Right ventricle myocardium superior (tissue), 1 donor: ENCODE results near the gene GPC6. TPM values are rescaled to one million over a fixed set of nuclear protein-coding genes. Genes with fewer than 3 reads are reported as not detected.

Source experiments
- ATAC-seq: fragments of 200-7000 bp; cut with Tn5 transposase; one replicate; pipeline ENCODE4 v1.9.1; 2020; ENCODE audit warnings: mild to moderate bottlenecking; ENCODE audit not compliant: poor library complexity
- DNase-seq: peaks from one replicate; pipeline ENCODE4 v3.0.0-alpha.2; 2020
- intact Hi-C: fragments of 100-400 bp; cut with DNase I; formaldehyde crosslinking; loops from one replicate; pipeline ENCODE4 v1.11.2; 2022
- total RNA-seq: library from RNA; stranded (reverse); fragmentation: NEBNext Ultra II Directional; extraction: Animal tissue kit (Norgen Biotek cat#: 25700); gene quantifications from one replicate; pipeline ENCODE4 v1.2.1, GENCODE V29; 2021
- donor health status: DM: no; HTN: yes; CAD: no; lungs with severe emphysema.

Gene GPC6
- total RNA-seq, 1 donor from 2014 or later: 3.3 TPM

DNA sequence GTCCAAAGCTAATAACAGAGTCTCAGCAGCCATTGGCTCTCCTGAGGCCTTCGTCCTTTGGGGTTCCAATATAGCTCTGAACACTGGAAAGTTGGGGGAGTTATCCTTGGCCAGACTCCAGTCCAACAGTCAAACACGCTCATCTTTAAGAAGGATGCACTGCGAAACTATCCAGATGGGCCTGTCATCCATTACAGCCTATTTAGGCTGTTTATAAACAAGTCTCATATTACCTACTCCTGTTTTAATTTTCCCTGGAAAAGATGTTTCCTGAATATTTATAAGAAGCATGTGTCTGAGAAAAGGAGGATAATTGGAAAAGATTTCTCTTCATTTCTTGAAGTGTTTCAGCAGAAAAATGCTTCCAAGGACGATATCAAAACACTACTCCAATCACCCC, 1082.2 kb downstream of the GPC6 start:
- intact Hi-C loops: no loop called here
- ATAC-seq (no peak), DNase-seq (no peak)

DNA sequence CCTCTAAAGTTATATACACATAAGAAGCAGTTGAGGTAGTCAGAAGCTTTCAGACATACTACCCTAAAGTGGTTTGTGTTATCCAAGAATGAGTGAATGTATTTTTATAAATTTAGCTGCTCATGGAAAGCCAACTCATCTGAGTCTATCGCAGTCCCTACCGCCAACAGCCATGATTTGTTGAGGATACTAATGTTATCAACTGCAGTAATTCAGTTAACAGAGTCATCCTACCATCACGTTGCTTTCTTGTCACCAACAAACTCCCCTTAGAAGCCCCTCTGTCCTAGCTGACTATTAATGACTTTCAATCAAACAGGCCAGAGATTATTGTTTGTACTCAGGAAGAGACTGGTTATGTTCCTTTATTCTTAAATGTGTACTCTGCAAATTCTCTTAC, 1083.0 kb downstream of the GPC6 start:
- DNase-seq (no peak), ATAC-seq (no peak)
- intact Hi-C loops: no loop called here

DNA sequence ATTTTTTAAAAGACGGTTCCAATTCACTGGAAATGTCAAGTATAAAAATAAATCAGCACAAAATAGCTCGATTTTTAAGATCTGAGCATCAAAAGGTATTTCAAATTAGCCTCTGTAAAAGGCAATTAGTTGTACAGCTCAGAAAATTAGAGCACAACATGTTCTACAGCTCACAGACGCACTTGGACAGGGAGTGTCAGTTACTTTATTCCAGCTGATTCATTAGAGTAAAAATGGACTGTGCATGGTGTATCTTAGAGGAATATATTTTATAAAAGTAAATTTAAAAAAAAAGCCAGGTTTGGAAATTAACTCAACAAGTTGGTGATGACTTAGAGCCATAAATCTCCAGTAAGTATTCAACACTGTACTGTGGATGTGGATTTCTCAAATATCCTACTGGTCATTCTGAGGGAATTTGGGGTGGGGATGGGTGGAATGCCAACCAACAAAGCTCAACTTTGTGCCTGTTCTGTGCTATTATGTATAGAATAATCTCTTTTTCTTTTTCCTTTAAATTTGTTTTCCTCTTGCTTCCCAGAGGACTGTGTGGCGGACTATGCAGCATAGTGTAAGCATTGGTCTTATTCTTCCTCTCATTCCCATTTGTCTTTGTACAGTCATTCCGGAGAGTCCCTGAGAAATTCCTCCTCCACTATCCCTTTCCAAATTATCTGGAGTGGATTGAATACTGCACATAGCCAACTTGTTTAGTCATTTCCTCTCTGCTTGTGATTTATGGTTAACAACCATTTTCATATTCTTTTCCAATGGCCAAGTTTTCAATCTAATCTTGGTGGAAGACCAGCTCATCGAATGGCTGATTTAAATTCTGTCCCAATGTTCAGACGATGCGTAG, 1083.6 kb downstream of the GPC6 start:
- intact Hi-C loops: no loop called here
- peak; percentile 52 for ATAC-seq
- DNase-seq: no peak

DNA sequence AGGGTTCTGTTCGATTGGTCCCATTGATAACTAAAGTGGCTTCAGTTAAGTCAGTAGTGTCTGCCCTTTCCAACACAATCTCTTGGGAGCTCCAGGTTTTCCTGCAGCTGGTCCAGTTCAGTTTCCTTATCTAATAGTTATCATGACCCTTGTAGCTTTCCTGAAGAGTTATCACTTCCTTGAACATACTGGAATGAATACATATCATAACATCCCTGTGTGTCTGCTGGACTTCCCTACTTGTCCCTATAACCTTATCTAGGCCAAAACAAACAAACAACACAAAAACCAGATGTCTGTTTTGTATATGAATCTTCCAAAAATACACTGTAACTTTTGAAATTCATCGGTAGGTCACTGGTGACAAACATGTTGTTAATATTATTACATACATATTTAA, 1085.3 kb downstream of the GPC6 start:
- intact Hi-C loops: no loop called here
- ATAC-seq: no peak
- DNase-seq: no peak

DNA sequence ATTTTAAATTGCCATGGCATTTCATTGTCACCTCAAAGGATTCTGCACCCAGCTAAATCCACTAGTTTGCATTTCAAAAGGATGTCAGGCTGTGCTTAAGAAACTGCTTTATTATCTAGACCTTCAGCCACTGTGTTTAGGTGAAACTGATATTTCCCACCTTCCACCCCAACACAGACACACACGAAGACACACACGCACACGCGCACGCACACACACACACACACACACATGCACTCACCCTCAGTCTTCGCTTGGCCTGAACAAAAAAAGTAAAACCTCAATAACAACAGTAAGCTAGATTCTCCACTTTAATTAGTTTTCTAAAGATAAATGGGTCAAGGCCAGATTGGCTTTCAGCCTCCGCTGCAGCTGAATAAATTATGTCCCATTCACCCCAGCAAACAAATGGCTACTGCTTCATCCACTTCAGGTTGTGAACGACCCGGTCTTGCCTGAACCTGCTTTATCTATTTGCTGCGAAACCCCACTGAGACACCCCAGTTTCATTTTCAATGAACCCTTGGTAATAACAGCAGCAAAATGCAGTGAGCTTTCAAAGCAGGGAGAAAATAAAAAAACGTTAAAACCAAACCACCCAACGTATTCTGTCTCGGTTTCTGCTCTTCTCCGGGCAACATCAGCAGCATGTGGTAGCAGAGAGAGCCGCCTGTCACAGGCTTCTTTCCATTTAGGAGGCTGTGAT, 1086.1 kb downstream of the GPC6 start:
- no peak for ATAC-seq
- intact Hi-C loops: no loop called here

DNA sequence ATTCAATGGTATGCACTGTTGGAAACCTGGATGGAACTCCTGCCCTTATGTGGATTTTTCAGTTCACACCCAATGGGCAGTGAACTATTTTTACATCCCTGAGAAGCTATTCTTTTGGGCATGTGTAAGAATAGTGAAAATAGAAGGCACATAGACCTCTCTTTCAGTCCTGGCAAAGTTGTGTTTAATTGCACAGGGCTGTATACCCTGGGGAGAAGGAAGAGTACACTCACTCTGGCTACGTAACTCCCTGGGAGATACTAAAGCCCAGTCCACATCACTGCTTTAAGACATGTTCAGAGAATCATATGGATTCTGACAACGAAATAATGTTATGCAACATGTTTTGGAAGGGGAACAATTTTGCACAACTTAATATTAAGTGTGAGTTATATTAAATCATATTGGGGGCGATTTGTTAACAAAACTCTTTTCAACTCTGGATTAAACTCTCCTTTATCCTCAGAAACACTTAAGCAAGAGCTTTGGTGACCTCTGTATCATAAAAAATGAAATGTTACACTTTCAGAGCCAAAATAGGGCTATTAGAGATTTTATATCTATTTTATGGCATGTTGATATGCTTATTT, 1086.8 kb downstream of the GPC6 start:
- DNase-seq (no peak), ATAC-seq (no peak)
- intact Hi-C loops: no loop called here

More for the DNA sequence above, 1086.1 kb downstream of the GPC6 start:
- DNase-seq: no peak

DNA sequence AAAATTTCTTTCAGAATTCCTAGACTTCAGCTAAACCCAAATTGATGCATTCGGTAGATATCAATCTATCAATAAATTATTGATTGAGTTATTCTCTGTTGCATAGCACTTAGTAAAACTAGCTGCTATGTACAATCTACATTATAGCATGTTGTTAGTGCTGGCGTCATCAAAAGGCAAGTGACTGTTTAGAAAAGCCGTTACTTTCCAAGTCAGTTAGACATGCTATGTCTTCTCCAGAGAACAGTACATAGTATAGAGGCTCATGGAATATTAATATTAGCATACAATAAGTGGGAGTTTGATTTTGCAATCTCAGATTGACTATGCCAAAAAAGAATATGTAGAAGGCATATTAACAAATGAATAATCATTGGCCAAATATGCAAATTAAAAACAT, 1087.3 kb downstream of the GPC6 start:
- no peak for DNase-seq
- no peak for ATAC-seq
- intact Hi-C loops: no loop called here

DNA sequence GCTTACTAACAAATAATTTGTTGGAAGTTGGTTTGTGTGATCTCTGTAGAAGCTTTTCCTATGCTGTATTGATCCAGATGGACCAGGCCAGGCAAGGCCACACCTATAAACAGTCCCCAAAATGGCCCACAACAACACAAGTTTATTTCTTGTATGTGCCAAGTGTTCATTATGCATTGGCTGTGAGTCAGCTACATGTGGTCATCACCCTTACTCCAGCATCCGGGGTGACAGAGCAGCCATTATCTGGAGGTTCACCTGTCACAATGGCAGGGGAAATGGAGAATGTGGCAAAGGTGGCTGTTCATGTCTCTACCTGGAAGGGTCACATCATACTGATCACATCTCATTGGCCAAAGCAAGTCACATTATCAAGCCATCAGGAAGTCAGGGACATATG, 1088.6 kb downstream of the GPC6 start:
- ATAC-seq: no peak
- intact Hi-C loops: no loop called here

DNA sequence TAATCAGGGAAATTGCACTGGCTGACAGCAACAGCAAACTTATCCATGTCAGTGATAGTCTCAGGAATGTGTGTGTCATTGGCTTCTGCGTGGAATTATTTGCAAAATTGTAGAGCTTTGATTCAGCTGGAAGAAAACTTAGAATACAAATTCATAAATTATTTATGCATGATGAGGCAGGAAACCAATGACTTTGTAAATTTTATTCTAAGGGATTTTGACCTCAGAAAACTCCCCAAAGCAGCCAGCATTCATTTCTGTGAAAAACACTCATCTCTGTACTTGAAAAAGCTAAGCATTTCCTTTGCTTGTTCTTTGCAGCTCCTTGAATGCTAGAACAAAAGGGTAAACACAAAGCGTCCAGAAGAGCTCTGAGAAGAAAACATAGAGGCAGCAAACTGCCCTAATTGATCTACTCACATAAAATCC, 1090.5 kb downstream of the GPC6 start:
- intact Hi-C loops: no loop called here
- DNase-seq (no peak), ATAC-seq (no peak)

More for the DNA sequence above, 1088.6 kb downstream of the GPC6 start:
- DNase-seq: no peak

DNA sequence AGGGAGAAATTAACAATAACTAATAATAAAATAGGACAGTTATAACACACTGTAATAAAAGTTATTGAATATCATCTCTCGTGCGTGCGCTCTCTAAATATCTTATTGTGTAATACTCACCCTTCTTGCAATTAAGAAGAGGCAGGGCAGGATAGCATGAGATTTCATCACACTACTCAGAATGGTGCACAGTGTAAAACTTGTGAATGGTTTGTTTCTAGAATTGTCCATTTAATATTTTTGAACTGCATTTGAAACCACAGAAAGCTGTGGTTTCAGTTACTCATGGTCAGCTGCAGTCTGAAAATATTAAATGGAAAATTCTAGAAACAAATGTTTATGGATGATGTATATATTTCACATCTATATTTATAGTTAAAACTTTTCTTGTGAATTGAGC, 1091.8 kb downstream of the GPC6 start:
- intact Hi-C loops: no loop called here
- no peak for ATAC-seq
- DNase-seq: no peak

DNA sequence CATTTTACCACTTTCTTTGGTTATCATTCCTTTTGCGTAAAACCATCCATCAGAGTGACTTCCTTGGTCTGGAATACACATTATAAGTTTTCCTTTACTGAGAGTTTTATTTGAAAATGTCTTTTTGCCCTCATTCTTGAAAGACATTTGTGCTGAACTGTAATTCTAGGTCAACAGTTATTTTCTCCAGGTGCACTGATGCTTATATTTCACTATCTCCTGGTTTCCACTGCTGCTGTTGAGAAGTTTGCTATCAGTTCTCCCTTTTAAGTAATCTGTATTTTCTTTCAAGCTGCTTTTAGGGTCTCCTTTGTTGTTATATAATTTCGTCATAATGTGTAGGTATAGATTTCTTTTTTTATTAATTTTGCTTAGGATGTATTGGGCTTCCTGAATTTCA, 1092.9 kb downstream of the GPC6 start:
- intact Hi-C loops: no loop called here
- DNase-seq (no peak), ATAC-seq (no peak)

DNA sequence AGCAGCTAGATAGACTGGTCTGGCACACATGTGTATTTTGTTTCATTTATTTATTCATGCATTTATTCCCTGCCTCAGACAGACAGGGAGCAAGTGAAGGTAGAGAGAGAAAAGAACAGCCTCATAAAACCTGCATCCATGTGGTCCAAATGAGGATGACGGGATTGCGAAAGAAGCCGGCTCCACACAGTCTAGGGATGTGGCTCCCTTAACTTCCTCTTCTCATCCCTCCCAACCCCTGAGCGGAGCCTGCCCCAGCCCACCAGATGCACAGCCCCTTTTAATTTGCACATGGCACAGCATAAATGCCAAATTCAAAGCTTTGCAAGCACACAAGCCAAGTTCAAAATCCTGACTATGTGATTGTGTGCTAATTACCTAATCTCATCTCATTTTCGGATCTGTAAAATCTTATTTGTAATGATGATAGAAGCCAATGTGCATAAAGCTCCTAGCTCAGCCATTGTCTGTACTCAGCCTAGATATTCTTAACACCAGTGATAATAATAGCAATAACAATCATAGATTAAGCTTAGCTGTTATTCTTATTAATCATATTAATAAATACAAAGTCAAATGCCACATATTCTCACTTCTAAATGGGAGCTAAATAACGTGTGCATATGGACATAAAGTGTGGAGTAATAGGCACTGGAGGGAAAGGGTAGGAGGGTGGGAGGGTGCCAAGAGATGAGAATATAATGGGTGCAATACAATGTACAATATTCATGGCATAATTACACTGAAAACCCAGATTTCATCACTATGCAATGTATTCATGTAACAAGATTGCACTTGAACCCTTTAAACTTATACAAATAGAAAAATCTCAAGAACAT, 1096.5 kb downstream of the GPC6 start:
- no peak for ATAC-seq
- intact Hi-C loops: no loop called here
- no peak for DNase-seq

DNA sequence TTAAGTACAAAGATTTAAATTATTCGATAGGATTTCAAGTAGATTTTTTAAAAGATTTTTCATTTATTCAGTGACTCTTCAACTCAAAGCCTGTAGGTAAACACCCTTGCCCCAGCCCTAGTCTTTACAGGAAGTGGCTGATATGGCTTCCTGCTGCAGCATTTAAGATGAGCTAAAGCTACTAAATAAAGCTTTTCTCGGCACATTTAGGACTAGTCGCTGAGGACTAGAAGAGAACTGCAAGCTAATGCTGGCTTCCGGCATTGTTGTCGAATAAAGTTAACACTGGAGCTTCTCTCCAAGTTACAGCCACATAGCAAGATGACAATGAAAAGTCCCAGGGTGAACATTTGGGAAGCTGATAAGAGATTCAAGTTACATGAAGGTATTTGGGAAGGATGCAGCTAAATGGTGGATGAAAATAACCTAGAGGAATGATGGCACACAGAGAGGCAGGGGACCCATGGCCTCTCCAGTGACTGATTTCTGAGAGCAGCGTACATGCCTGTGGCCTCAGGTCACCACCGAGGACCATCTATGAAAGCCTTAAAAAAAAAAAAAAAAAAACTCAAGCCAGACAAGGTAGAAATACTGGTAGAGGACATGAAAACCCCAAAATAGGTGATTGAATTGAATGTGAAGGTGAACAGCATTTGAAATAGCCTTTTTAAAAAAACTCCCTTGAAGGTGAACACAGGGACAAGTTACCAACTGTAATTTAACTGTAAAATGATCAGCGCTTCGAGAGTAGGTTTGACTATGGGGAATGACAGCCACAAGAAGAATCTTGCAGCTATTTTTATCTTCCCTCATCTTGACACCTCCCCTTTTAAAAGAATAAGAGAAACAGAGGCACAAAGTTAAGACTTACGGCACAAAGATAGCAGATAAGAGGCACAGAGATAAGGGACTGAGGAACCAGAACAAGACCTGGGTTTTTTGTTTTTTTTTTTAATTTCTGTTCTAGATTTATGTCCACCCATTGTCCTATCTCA, 1097.5 kb downstream of the GPC6 start:
- DNase-seq: no peak
- no peak for ATAC-seq

DNA sequence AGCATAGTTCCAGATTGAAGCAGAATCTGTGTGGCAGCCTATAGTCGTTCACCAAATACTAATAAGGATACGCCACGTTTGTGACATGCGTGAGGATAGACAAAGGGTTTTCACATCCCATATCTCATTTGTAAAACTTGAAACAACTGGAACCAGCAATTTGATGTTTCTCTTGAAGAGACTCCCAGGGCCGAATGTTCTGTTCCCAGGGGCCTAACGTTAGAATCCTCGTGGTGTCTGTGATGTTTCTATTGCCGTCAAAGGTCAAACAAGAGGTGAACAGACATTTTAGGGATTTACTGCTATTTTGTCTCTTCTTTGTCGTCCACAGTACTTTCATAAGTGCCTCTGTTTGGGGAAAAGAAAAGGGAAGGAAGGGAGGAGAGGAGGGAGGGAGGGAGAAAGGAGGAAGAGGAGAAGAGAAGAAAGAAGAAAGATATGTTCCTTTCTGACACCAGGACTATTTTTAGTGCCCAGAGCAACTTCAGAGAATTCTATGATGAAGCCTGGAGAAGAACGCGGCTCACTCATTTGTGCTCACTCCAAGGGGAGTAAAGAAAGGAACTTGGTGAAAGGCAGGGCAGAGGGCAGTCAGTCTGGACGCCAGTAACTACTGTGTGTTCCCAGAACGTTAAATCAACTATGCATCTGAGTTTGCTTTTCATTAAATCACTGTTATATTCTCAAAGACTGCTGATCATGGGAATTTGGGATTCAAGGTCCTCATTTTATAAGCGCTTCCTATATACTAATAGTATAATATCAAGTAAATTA, 1098.3 kb downstream of the GPC6 start:
- DNase-seq: no peak
- intact Hi-C loops: no loop called here
- ATAC-seq: no peak

More for the DNA sequence above, 1097.5 kb downstream of the GPC6 start:
- intact Hi-C loops: no loop called here

DNA sequence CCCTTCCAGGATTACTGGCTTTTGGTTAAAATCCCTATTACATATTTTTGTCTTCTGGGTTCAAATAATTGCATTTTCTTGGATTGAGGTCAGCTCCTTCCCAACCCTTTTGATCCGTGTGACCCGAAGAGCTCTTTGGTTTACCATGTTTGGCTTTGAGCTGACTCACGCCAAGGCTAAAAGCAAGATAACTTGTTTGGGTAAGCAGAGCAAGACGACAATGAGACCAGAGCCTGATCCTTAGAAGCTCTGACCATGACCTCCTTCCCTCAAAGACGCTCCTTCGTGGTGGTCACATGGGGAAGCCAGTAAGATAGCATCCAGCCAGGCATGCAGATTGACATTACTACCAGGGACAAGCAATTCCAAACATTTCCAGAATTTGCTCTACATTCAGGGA, 1099.0 kb downstream of the GPC6 start:
- ATAC-seq (no peak), DNase-seq (no peak)
- intact Hi-C loops: no loop called here

DNA sequence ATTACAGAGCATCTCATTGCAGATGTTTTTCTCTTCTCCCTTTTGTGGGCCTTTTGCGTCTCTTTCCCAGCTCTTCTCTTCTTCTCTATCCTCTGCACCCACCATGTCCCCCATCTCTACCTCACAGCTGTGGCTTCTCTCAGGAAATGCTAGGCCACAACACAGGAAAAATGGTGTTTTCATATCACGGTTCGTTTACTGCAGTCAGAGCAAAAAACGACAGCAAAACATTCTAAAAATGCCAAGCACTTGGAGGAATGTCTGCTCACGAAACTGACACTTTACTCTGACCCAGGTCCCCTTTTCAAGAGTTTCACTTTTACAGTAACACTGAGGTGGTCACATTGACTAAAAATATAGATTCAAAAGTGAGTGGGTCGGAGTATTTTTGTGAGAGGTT, 1100.7 kb downstream of the GPC6 start:
- intact Hi-C loops: no loop called here
- DNase-seq (no peak), ATAC-seq (no peak)

DNA sequence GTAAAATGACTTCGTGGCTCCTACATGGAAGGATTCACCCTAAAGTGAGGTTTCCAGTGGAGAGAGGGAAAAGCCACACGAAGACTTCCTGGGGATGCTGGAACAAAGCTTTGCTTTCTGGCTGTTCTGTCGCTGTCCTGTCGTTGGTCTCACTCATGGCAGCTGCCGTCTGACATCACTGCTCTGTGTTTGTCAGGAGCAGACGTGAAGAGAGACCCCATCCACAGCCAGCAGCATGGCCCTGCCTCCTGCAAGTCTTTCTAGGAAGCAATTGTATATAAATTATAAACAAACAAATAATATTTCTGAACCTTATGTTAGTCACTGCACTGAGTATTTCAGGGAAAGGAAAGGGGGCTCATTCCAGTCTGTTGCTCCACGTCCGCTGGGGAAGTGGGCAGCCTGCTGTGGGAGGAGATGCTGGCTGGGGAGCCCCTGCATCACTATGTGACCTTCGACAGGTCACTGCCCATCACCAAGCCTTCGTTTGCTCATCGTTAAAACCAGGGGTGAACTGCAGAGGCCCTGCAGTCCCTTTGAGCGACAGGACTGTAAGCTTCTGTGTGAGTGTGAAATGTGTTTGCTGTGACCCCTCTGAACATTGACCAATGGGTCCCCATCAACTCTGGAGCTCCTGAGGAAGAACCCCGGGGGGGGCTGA, 1101.9 kb downstream of the GPC6 start:
- DNase-seq: no peak
- intact Hi-C loops: no loop called here
- ATAC-seq: no peak
